NCI-H1930 (cell line): ENCODE measurements around the gene CNTN5.

Source experiments
- DNase-seq, 2 experiments: peaks; one replicate each; lab custom pipeline; 2025; lab: John Stamatoyannopoulos, UW

CNTN5 gene

GRCh38 chr11:99925968-99926367 lies 905.2 kb downstream of the CNTN5 start:
- DNase-seq, result no peak

GRCh38 chr11:99932684-99933083 lies 911.9 kb downstream of the CNTN5 start:
- DNase-seq, result no peak

GRCh38 chr11:99934008-99934407 lies 913.3 kb downstream of the CNTN5 start:
- DNase-seq, result no peak

GRCh38 chr11:99937330-99937729 lies 916.6 kb downstream of the CNTN5 start:
- no peak for DNase-seq

- DNase-seq, result no peak
These were observed 932.1 kb downstream of the CNTN5 start for GRCh38 chr11:99952816-99953215.

- DNase-seq, result no peak
These were observed 939.8 kb downstream of the CNTN5 start for GRCh38 chr11:99960536-99960935.

GRCh38 chr11:99968336-99968735 lies 947.6 kb downstream of the CNTN5 start:
- no peak for DNase-seq

GRCh38 chr11:99973993-99974392 lies 953.2 kb downstream of the CNTN5 start:
- DNase-seq, result no peak

GRCh38 chr11:99979042-99979441 lies 958.3 kb downstream of the CNTN5 start:
- no peak for DNase-seq

GRCh38 chr11:99987821-99988470 lies 967.2 kb downstream of the CNTN5 start:
- DNase-seq, result no peak

GRCh38 chr11:99988471-99988837 lies 967.7 kb downstream of the CNTN5 start:
- no peak for DNase-seq

- no peak for DNase-seq
These were observed 983.2 kb downstream of the CNTN5 start for GRCh38 chr11:100003985-100004384.

GRCh38 chr11:100004541-100004940 lies 983.8 kb downstream of the CNTN5 start:
- DNase-seq, result no peak

GRCh38 chr11:100008417-100008816 lies 987.7 kb downstream of the CNTN5 start:
- DNase-seq, result no peak

- DNase-seq, result no peak
These were observed 989.0 kb downstream of the CNTN5 start for GRCh38 chr11:100009728-100010127.

GRCh38 chr11:100010393-100010792 lies 989.6 kb downstream of the CNTN5 start:
- no peak for DNase-seq

- DNase-seq, result no peak
These were observed 990.9 kb downstream of the CNTN5 start for GRCh38 chr11:100011697-100012096.

- no peak for DNase-seq
These were observed 992.3 kb downstream of the CNTN5 start for GRCh38 chr11:100013011-100013410.

GRCh38 chr11:100031973-100032372 lies 1011.2 kb downstream of the CNTN5 start:
- DNase-seq, result no peak

- DNase-seq, result no peak
These were observed 1040.3 kb downstream of the CNTN5 start for GRCh38 chr11:100061006-100061405.

GRCh38 chr11:100066399-100066798 lies 1045.7 kb downstream of the CNTN5 start:
- no peak for DNase-seq

- DNase-seq, result no peak
These were observed 1047.4 kb downstream of the CNTN5 start for GRCh38 chr11:100068116-100068515.

- no peak for DNase-seq
These were observed 1051.4 kb downstream of the CNTN5 start for GRCh38 chr11:100072131-100072530.

GRCh38 chr11:100080381-100080780 lies 1059.6 kb downstream of the CNTN5 start:
- no peak for DNase-seq

- DNase-seq, result no peak
These were observed 1060.1 kb downstream of the CNTN5 start for GRCh38 chr11:100080821-100081220.
